Ishikawa (cell line): Measurements from ENCODE around the gene CAPRIN1.

Experiments
- CEBPB ChIP-seq: IDR thresholded peaks from 2 replicates; pipeline ENCODE4 v1.6.1; 2012
- CREB1 ChIP-seq: IDR thresholded peaks from 2 replicates; pipeline ENCODE4 v1.6.1; 2012; ENCODE audit warnings: low read depth
- FOXM1 ChIP-seq: IDR thresholded peaks from 2 replicates; pipeline ENCODE4 v1.6.1; 2012; ENCODE audit warnings: low read depth, borderline replicate concordance
- MAX ChIP-seq: IDR thresholded peaks from 2 replicates; pipeline ENCODE4 v1.6.1; 2012
- NFIC ChIP-seq: IDR thresholded peaks from 2 replicates; pipeline ENCODE4 v1.6.1; 2012
- RAD21 ChIP-seq: IDR thresholded peaks from 2 replicates; pipeline ENCODE4 v1.6.1; 2012; ENCODE audit warnings: low read depth
- REST ChIP-seq: IDR thresholded peaks from 2 replicates; pipeline ENCODE4 v1.6.1; 2012; ENCODE audit warnings: low read depth, mild to moderate bottlenecking
- TAF1 ChIP-seq: IDR thresholded peaks from 2 replicates; pipeline ENCODE4 v1.6.1; 2012; ENCODE audit warnings: low read depth, mild to moderate bottlenecking
- TEAD4 ChIP-seq: IDR thresholded peaks from 2 replicates; pipeline ENCODE4 v1.6.1; 2012
- USF1 ChIP-seq: IDR thresholded peaks from 2 replicates; pipeline ENCODE4 v1.6.1; 2012
- YY1 ChIP-seq: IDR thresholded peaks from 2 replicates; pipeline ENCODE4 v1.6.1; 2012; ENCODE audit warnings: low read depth

- TF ChIP-seq NFIC (no peak), REST (no peak), RAD21 (no peak), USF1 (no peak), YY1 (no peak), FOXM1 (no peak), TAF1 (no peak), TEAD4 (no peak), CEBPB (no peak), CREB1 (no peak), MAX (no peak)
Observed at GRCh38 chr11:34056672-34057071, 5.1 kb downstream of the CAPRIN1 start.
